K562 (cell line): Measurements from ENCODE around the gene TLDC2. TPM values are rescaled to one million over a fixed set of nuclear protein-coding genes. Genes with fewer than 3 reads are reported as not detected.

Source experiments
- ARID1B ChIP-seq: fragments of 450-650 bp; IDR thresholded peaks from 2 replicates; pipeline ENCODE4 v1.6.1; 2016; ENCODE audit warnings: antibody characterized with exemption, mild to moderate bottlenecking, inconsistent platforms
- ARID3B ChIP-seq: fragments of 250-450 bp; sonication (Bioruptor Pico); IDR thresholded peaks from 2 replicates; pipeline ENCODE4 v1.4.0; 2020; ENCODE audit warnings: borderline replicate concordance
- CCNT2 ChIP-seq: IDR thresholded peaks from 2 replicates; pipeline ENCODE4 v1.6.1; 2011; ENCODE audit warnings: borderline replicate concordance, low read depth, mild to moderate bottlenecking, moderate library complexity, mixed read lengths, low read length; ENCODE audit not compliant: insufficient read length; ENCODE audit errors: extremely low read depth
- CXXC5 ChIP-seq: fragments of 250-450 bp; sonication (Bioruptor Pico); IDR thresholded peaks from 2 replicates; pipeline ENCODE4 v1.8.0; 2022; ENCODE audit warnings: inconsistent platforms, mild to moderate bottlenecking, moderate library complexity
- FOSL1 ChIP-seq: fragments of 200-800 bp; sonication (Bioruptor generic); conservative IDR thresholded peaks from 2 replicates; pipeline ENCODE4 v1.6.1; 2016; ENCODE audit warnings: missing genetic modification characterization, missing compliant biosample characterization
- HDAC8 ChIP-seq: fragments of 450-650 bp; IDR thresholded peaks from 2 replicates; pipeline ENCODE4 v1.6.1; 2016; ENCODE audit warnings: mild to moderate bottlenecking, missing genetic modification characterization, moderate library complexity, missing compliant biosample characterization
- MEIS2 ChIP-seq: fragments of 450-650 bp; IDR thresholded peaks from 2 replicates; pipeline ENCODE4 v1.6.1; 2014; ENCODE audit warnings: mild to moderate bottlenecking; ENCODE audit not compliant: partially characterized antibody
- MTA1 ChIP-seq: fragments of 450-650 bp; IDR thresholded peaks from 2 replicates; pipeline ENCODE4 v1.6.1; 2017; ENCODE audit warnings: borderline replicate concordance
- NCOA6 ChIP-seq: fragments of 450-650 bp; IDR thresholded peaks from 2 replicates; pipeline ENCODE4 v1.6.1; 2017; ENCODE audit warnings: mild to moderate bottlenecking
- NR2C1 ChIP-seq, 2 experiments: fragments of 450-650 bp; IDR thresholded peaks; 2 replicates each; pipeline ENCODE4 v1.6.1; 2017; ENCODE audit warnings: mild to moderate bottlenecking in 2 of 2, antibody characterized with exemption in 1 of 2, inconsistent platforms in 1 of 2, missing compliant biosample characterization in 1 of 2, missing genetic modification characterization in 1 of 2
- RBM25 ChIP-seq: fragments of 200-400 bp; formaldehyde crosslinking; IDR thresholded peaks from 2 replicates; pipeline ENCODE4 v1.6.1; 2018; ENCODE audit warnings: low read length, low read depth, moderate library complexity; ENCODE audit not compliant: severe bottlenecking
- RERE ChIP-seq: sonication (generic); formaldehyde crosslinking; IDR thresholded peaks from 2 replicates; pipeline ENCODE4 v1.8.0; 2023; ENCODE audit warnings: missing genetic modification reagents, mild to moderate bottlenecking, borderline replicate concordance
- THAP7 ChIP-seq: fragments of 250-450 bp; sonication (Bioruptor Pico); IDR thresholded peaks from 2 replicates; pipeline ENCODE4 v1.5.0; 2021
- ZNF592 ChIP-seq: fragments of 450-650 bp; IDR thresholded peaks from 2 replicates; pipeline ENCODE4 v1.6.1; 2017; ENCODE audit warnings: antibody characterized with exemption, mild to moderate bottlenecking
- polyA plus RNA-seq, 8 experiments: library from polyadenylated mRNA; depleted of rRNA in 4 of 8; stranded (reverse) in 5 of 8; unstranded in 3 of 8; fragments of >200 nt; fragmentation: Nextera tagmentation in 2 of 8; fragmentation: Illumina TruSeq in 1 of 8; extraction: Ambion mirVana in 2 of 8; extraction: Trizol in 1 of 8; gene quantifications; 2 replicates each; pipeline versions ENCODE4 v1.2.1 to v1.2.3, GENCODE V29; 2011 to 2014; ENCODE audit warnings: inconsistent platforms in 1 of 8, missing spikeins in 1 of 8
- total RNA-seq, 7 experiments: library from RNA; depleted of rRNA in 6 of 7; stranded (reverse); fragments of >200 nt in 6 of 7; fragmentation: Illumina TruSeq in 2 of 7; extraction: Trizol in 2 of 7; gene quantifications; 2 replicates each; pipeline versions ENCODE4 v1.2.1 to v1.2.3, GENCODE V29; 2011 to 2021; ENCODE audit warnings: low replicate concordance in 1 of 7

TLDC2 gene
- total and polyA plus RNA-seq, 9 of the 15 experiments (the other 6 are each of a cell fraction or from before 2014, with no cell fraction given) = not detected

GRCh38 chr20:36873498-36874189 lies 2.3 kb upstream of the TLDC2 start (continued):
- TF ChIP-seq ARID1B = peak; percentile 50
- no peak for TF ChIP-seq RERE
- TF ChIP-seq ZNF592 = no peak
- no peak for TF ChIP-seq ARID3B (CRISPR knock-in tag)
- no peak for TF ChIP-seq HDAC8
- TF ChIP-seq FOSL1 (tag) = peak; percentile 74
- TF ChIP-seq NCOA6 = no peak
- peak; percentile 64 for TF ChIP-seq MEIS2
- TF ChIP-seq CXXC5 (CRISPR knock-in tag) = peak; percentile 67
- TF ChIP-seq THAP7 (CRISPR knock-in tag) = no peak
- peak; percentile 70 for TF ChIP-seq RBM25
- peak; percentile 48 for TF ChIP-seq CCNT2
- no peak for TF ChIP-seq NR2C1 (IDR thresholded peaks at IDR 0.05)
- TF ChIP-seq NR2C1 (tag; IDR thresholded peaks at IDR 0.05) = 0 out of 2 replicates have a peak, but pooled peaks have one; percentile 49
- peak; percentile 77; the same call in 1 of the 2 replicates for TF ChIP-seq MTA1
